HEK293 (cell line): ENCODE measurements around the gene RAB11B.

Source experiments
- CTCF ChIA-PET: fragments of 350-600 bp; formaldehyde crosslinking; extraction: SDS; loops from one replicate; lab custom pipeline; 2021; ENCODE audit warnings: antibody characterized with exemption; lab: Yijun Ruan, JAX
- POLR2A ChIA-PET: fragments of 300-600 bp; formaldehyde crosslinking; extraction: SDS; loops from one replicate; lab custom pipeline; 2020; ENCODE audit warnings: antibody characterized with exemption, inconsistent platforms; lab: Yijun Ruan, JAX
- H3K27ac ChIP-seq: fragments of 200-500 bp; sonication (Bioruptor generic); 2 replicates; pipeline ENCODE4 v1.5.1; 2014; ENCODE audit warnings: low read depth, low read length, control low read depth, inconsistent platforms; ENCODE audit errors: extremely low read depth
- H3K36me3 ChIP-seq, 2 experiments: fragments of 200-500 bp in 1 of 2; sonication (Bioruptor generic) in 1 of 2; 1 replicate in 1 of 2; 2 replicates in 1 of 2; pipeline ENCODE4 v1.5.1; 2014 to 2017; ENCODE audit warnings: inconsistent platforms in 2 of 2, low read length in 2 of 2; ENCODE audit not compliant: control insufficient read depth in 2 of 2, insufficient read depth in 1 of 2
- H3K4me1 ChIP-seq: fragments of 200-500 bp; sonication (Bioruptor generic); 2 replicates; pipeline ENCODE4 v1.5.1; 2014; ENCODE audit warnings: mild to moderate bottlenecking, low read length, inconsistent platforms; ENCODE audit not compliant: control insufficient read depth, insufficient read depth
- H3K4me3 ChIP-seq: 2 replicates; pipeline ENCODE4 v1.5.1; 2011; ENCODE audit warnings: low read depth, mild to moderate bottlenecking, control low read depth, low read length, moderate library complexity
- H3K9me3 ChIP-seq: fragments of 200-500 bp; sonication (Bioruptor generic); 2 replicates; pipeline ENCODE4 v1.5.1; 2014; ENCODE audit warnings: low read depth, low read length, inconsistent platforms; ENCODE audit not compliant: control insufficient read depth, insufficient read depth
- EGR2 ChIP-seq: fragments of 450-650 bp; formaldehyde crosslinking; IDR thresholded peaks from 2 replicates; pipeline ENCODE4 v1.5.1; 2016; ENCODE audit warnings: low read depth, missing biosample characterization, missing genetic modification characterization
- HIC1 ChIP-seq: fragments of 450-650 bp; formaldehyde crosslinking; IDR thresholded peaks from 2 replicates; pipeline ENCODE4 v1.5.1; 2016; ENCODE audit warnings: missing biosample characterization, missing genetic modification characterization
- PRDM6 ChIP-seq: fragments of 450-650 bp; formaldehyde crosslinking; IDR thresholded peaks from 2 replicates; pipeline ENCODE4 v1.5.1; 2017; ENCODE audit warnings: missing biosample characterization, missing genetic modification characterization
- REPIN1 ChIP-seq: fragments of 450-650 bp; formaldehyde crosslinking; IDR thresholded peaks from 2 replicates; pipeline ENCODE4 v1.5.1; 2017; ENCODE audit warnings: missing biosample characterization, missing genetic modification characterization, low read depth
- ZBTB26 ChIP-seq: fragments of 450-650 bp; formaldehyde crosslinking; optimal IDR thresholded peaks from 2 replicates; pipeline ENCODE3; 2016; ENCODE audit warnings: missing biosample characterization, mild to moderate bottlenecking, missing genetic modification characterization
- ZEB2 ChIP-seq: fragments of 450-650 bp; formaldehyde crosslinking; IDR thresholded peaks from 2 replicates; pipeline ENCODE4 v1.5.1; 2016; ENCODE audit warnings: missing biosample characterization, missing genetic modification characterization
- ZFP3 ChIP-seq: fragments of 450-650 bp; formaldehyde crosslinking; IDR thresholded peaks from 2 replicates; pipeline ENCODE4 v1.5.1; 2016; ENCODE audit warnings: low read depth, missing biosample characterization, missing genetic modification characterization
- ZFP37 ChIP-seq: fragments of 450-650 bp; formaldehyde crosslinking; IDR thresholded peaks from 2 replicates; pipeline ENCODE4 v1.5.1; 2016; ENCODE audit warnings: missing biosample characterization, missing genetic modification characterization
- ZNF274 ChIP-seq, 2 experiments: fragments of 200-500 bp in 1 of 2; fragments of 450-650 bp in 1 of 2; sonication (Bioruptor generic) in 1 of 2; formaldehyde crosslinking in 1 of 2; IDR thresholded peaks; 2 replicates each; pipeline versions ENCODE4 v1.5.1 to v1.6.1; 2014 to 2016; ENCODE audit warnings: borderline replicate concordance in 1 of 2, inconsistent platforms in 1 of 2, low read length in 1 of 2, missing biosample characterization in 1 of 2, missing genetic modification characterization in 1 of 2
- ZNF404 ChIP-seq: fragments of 450-650 bp; formaldehyde crosslinking; IDR thresholded peaks from 2 replicates; pipeline ENCODE4 v1.5.1; 2017; ENCODE audit warnings: missing biosample characterization, missing genetic modification characterization
- ZNF558 ChIP-seq: fragments of 450-650 bp; formaldehyde crosslinking; IDR thresholded peaks from 2 replicates; pipeline ENCODE4 v1.5.1; 2016; ENCODE audit warnings: missing biosample characterization, missing genetic modification characterization
- ZNF580 ChIP-seq: fragments of 450-650 bp; formaldehyde crosslinking; IDR thresholded peaks from 2 replicates; pipeline ENCODE4 v1.5.1; 2016; ENCODE audit warnings: missing biosample characterization, missing genetic modification characterization
- ZNF624 ChIP-seq: fragments of 450-650 bp; formaldehyde crosslinking; IDR thresholded peaks from 2 replicates; pipeline ENCODE4 v1.5.1; 2017; ENCODE audit warnings: missing biosample characterization, missing genetic modification characterization
- ZNF654 ChIP-seq: fragments of 450-650 bp; formaldehyde crosslinking; IDR thresholded peaks from 2 replicates; pipeline ENCODE4 v1.5.1; 2016; ENCODE audit warnings: low read depth, missing biosample characterization, missing genetic modification characterization
- ZNF658 ChIP-seq: fragments of 450-650 bp; formaldehyde crosslinking; IDR thresholded peaks from 2 replicates; pipeline ENCODE4; 2016; ENCODE audit warnings: missing biosample characterization, missing genetic modification characterization

Gene RAB11B

GRCh38 chr19:8393871-8394250 is 3.7 kb downstream of the RAB11B start:
- no peak overlapping the region for H3K27ac ChIP-seq
- CTCF ChIA-PET: interaction anchor here (0.6 to 6.5 kb wide), 4 partner anchors 40 to 450 kb away, joined by 3 to 57 read pairs (median 4); no protein-coding TSS in a partner anchor

GRCh38 chr19:8395621-8396082 is 5.5 kb downstream of the RAB11B start:
- CTCF ChIA-PET: interaction anchor here (0.6 to 1.0 kb wide), 6 partner anchors 41 to 185 kb away, joined by 3 to 5 read pairs (median 3); no protein-coding TSS in a partner anchor
- POLR2A ChIA-PET: no interaction called here
- H3K9me3 ChIP-seq: no peaks in the 10 kb centered on the region
- no peak overlapping the region for H3K27ac ChIP-seq
- TF ChIP-seq PRDM6 (no peak), ZFP3 (peak; percentile 89)
- H3K4me3 ChIP-seq: no peak overlapping the region
- H3K36me3 ChIP-seq: peaks cover 0 to 11% of the 10 kb centered on the region in 2 experiments; a peak in 2 of 3 replicates
- H3K4me1 ChIP-seq: peaks cover 3% of the 10 kb centered on the region; the same call in 1 of the 2 replicates

More at GRCh38 chr19:8393871-8394250, 3.7 kb downstream of the RAB11B start:
- Histone ChIP-seq H3K9me3 (no peaks in the 10 kb centered on the region), H3K4me3 (no peak overlapping the region), H3K4me1 (peaks cover 3% of the 10 kb centered on the region; the same call in 1 of the 2 replicates), H3K36me3 (no peaks in the 10 kb centered on the region)
- POLR2A ChIA-PET: no interaction called here
- TF ChIP-seq ZNF624 (tag by site-specific recombination) (no peak), EGR2 (tag by site-specific recombination) (no peak), HIC1 (tag by site-specific recombination) (peak; percentile 14; the same call in 1 of the 2 replicates)

GRCh38 chr19:8396185-8396562 is 6.0 kb downstream of the RAB11B start:
- Histone ChIP-seq H3K36me3 (peaks cover 0 to 11% of the 10 kb centered on the region in 2 experiments; a peak in 2 of 3 replicates), H3K9me3 (no peaks in the 10 kb centered on the region), H3K4me1 (peaks cover 1% of the 10 kb centered on the region; the same call in 1 of the 2 replicates), H3K27ac (no peak overlapping the region), H3K4me3 (no peak overlapping the region)
- ChIA-PET CTCF (interaction anchor here (0.6 to 1.0 kb wide), 6 partner anchors 41 to 185 kb away, joined by 3 to 5 read pairs (median 3); no protein-coding TSS in a partner anchor), POLR2A (no interaction called here)
- no peak for TF ChIP-seq ZNF654 (tag by site-specific recombination)
- TF ChIP-seq HIC1 (tag by site-specific recombination): peak; percentile 68; the same call in 1 of the 2 replicates
- peak; percentile 36; the same call in 1 of the 2 replicates for TF ChIP-seq ZEB2 (tag by site-specific recombination)

- Histone ChIP-seq H3K4me3 (no peak overlapping the region), H3K36me3 (peaks cover 0 to 11% of the 10 kb centered on the region in 2 experiments; a peak in 2 of 3 replicates), H3K9me3 (no peaks in the 10 kb centered on the region), H3K27ac (no peak overlapping the region), H3K4me1 (no peaks in the 10 kb centered on the region)
- POLR2A ChIA-PET: interaction anchor here (0.9 kb wide), 1 partner anchor 39 kb away, joined by 3 read pairs; no protein-coding TSS in a partner anchor
- CTCF ChIA-PET: interaction anchor here (0.6 to 4.8 kb wide), 8 partner anchors 14 to 182 kb away, joined by 3 to 87 read pairs (median 4); partner anchors contain the start of gene MARCHF2
- TF ChIP-seq ZNF404 (no peak), ZFP37 (tag by site-specific recombination) (no peak), ZNF654 (tag by site-specific recombination) (peak; percentile 52), ZNF274 (IDR thresholded peaks at IDR 0.05; ENCODE audit: low read length) (no peak), ZNF274 (tag by site-specific recombination; IDR thresholded peaks at IDR 0.05; ENCODE audit: borderline replicate concordance) (no peak), ZBTB26 (tag by site-specific recombination) (no peak), REPIN1 (no peak), ZNF558 (no peak), ZNF580 (tag by site-specific recombination) (no peak), ZNF658 (tag by site-specific recombination) (no peak)
Measured at GRCh38 chr19:8396563-8397203, 6.5 kb downstream of the RAB11B start.
